Measurements from ENCODE around the gene PCLAF.
A peak's percentile ranks its signal among the peaks of the same experiment; 100 is the strongest.
"Not testable (repeated sequence)": the region's sequence is repeated elsewhere in the genome, so short reads cannot be mapped to it uniquely, and the experiment has no call there.

Gene PCLAF

DNA sequence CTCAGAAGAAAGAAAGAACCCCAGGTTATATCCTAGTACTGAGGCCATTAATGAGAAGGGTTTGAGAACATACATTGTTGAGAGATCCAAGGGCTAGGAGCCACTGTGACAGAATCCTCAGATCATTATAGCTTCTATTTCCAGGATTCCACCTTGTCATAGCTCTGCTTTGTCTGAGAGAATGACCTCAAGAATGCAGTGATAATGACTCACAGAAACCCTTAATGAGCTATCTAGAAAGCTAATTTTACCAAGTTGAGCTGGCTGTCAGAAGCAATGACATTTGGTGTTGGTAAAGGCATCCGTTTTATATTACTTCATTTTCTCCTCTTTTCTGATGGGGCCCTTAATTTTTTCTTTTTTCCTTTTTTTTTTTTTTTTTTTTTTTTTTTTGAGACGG lies 17.3 kb upstream of the PCLAF start:
- H3K9me2 ChIP-seq (ENCODE audit: low read depth, low read length), result no peaks in the 10 kb centered on the region
- H3F3A ChIP-seq (ENCODE audit: insufficient read depth, low read length), result no peaks in the 10 kb centered on the region; the same call in 1 of the 2 replicates
- H3K9ac ChIP-seq (ENCODE audit: low read length), result no peak overlapping the region
- no peaks in the 10 kb centered on the region for H3K9me3 ChIP-seq (ENCODE audit: low read length)
- no peak for TF ChIP-seq EZH2 (IDR thresholded peaks at IDR 0.05; ENCODE audit: borderline replicate concordance, low read length)
- TF ChIP-seq, protein P1, sequence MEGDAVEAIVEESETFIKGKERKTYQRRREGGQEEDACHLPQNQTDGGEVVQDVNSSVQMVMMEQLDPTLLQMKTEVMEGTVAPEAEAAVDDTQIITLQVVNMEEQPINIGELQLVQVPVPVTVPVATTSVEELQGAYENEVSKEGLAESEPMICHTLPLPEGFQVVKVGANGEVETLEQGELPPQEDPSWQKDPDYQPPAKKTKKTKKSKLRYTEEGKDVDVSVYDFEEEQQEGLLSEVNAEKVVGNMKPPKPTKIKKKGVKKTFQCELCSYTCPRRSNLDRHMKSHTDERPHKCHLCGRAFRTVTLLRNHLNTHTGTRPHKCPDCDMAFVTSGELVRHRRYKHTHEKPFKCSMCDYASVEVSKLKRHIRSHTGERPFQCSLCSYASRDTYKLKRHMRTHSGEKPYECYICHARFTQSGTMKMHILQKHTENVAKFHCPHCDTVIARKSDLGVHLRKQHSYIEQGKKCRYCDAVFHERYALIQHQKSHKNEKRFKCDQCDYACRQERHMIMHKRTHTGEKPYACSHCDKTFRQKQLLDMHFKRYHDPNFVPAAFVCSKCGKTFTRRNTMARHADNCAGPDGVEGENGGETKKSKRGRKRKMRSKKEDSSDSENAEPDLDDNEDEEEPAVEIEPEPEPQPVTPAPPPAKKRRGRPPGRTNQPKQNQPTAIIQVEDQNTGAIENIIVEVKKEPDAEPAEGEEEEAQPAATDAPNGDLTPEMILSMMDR (IDR thresholded peaks at IDR 0.05; ENCODE audit: low read length), result no peak
- H3K79me2 ChIP-seq (ENCODE audit: insufficient read depth, low read length), result no peaks in the 10 kb centered on the region
- no peak overlapping the region for H3K4me3 ChIP-seq (ENCODE audit: low read depth, low read length, poor library complexity, severe bottlenecking)
- H3K36me3 ChIP-seq (ENCODE audit: insufficient read depth, low read length), result peaks cover 65% of the 10 kb centered on the region
- H3K27me3 ChIP-seq (ENCODE audit: insufficient read depth, low read length), result no peaks in the 10 kb centered on the region
- H2AFZ ChIP-seq (ENCODE audit: low read length), result no peak overlapping the region
- no peaks in the 10 kb centered on the region for H4K20me1 ChIP-seq (ENCODE audit: insufficient read depth, low read length)
- no peaks in the 10 kb centered on the region for H3K4me1 ChIP-seq (ENCODE audit: insufficient read depth, low read length, severe bottlenecking)
- no peak overlapping the region for H3K27ac ChIP-seq (ENCODE audit: low read depth, low read length, poor library complexity, severe bottlenecking)
- H3K4me2 ChIP-seq (ENCODE audit: low read length), result no peak overlapping the region

DNA sequence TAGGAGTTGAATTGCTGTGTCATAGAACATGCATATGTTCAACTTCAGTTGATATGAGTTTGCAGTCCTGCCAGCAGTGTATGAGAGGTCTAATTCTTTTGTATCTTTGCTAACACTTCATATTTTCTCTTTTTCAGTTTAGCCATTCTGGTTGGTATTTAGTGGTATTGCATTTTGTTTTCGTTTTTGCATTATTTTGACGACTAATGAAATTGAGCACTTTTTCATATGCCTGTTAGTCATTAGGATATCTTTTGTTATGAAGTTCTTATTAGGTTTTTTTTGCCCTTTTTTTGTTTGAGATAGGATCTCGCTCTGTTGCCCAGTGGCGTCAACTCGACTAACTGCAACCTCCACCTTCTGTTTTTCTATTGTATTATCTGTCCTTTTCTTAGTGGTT lies 15.5 kb upstream of the PCLAF start:
- Histone ChIP-seq H2AFZ (ENCODE audit: low read length) (no peak overlapping the region), H3K9ac (ENCODE audit: low read length) (no peak overlapping the region), H3K9me3 (ENCODE audit: low read length) (no peaks in the 10 kb centered on the region), H3F3A (ENCODE audit: insufficient read depth, low read length) (no peaks in the 10 kb centered on the region; the same call in 1 of the 2 replicates), H3K36me3 (ENCODE audit: insufficient read depth, low read length) (peaks cover 54% of the 10 kb centered on the region), H4K20me1 (ENCODE audit: insufficient read depth, low read length) (no peaks in the 10 kb centered on the region), H3K27ac (ENCODE audit: low read depth, low read length, poor library complexity, severe bottlenecking) (no peak overlapping the region), H3K4me3 (ENCODE audit: low read depth, low read length, poor library complexity, severe bottlenecking) (no peak overlapping the region), H3K4me2 (ENCODE audit: low read length) (no peak overlapping the region), H3K27me3 (ENCODE audit: insufficient read depth, low read length) (no peaks in the 10 kb centered on the region), H3K4me1 (ENCODE audit: insufficient read depth, low read length, severe bottlenecking) (no peaks in the 10 kb centered on the region), H3K79me2 (ENCODE audit: insufficient read depth, low read length) (no peaks in the 10 kb centered on the region), H3K9me2 (ENCODE audit: low read depth, low read length) (no peaks in the 10 kb centered on the region)
- TF ChIP-seq, protein P1 (IDR thresholded peaks at IDR 0.05; ENCODE audit: low read length), result no peak
- TF ChIP-seq EZH2 (IDR thresholded peaks at IDR 0.05; ENCODE audit: borderline replicate concordance, low read length), result no peak

DNA sequence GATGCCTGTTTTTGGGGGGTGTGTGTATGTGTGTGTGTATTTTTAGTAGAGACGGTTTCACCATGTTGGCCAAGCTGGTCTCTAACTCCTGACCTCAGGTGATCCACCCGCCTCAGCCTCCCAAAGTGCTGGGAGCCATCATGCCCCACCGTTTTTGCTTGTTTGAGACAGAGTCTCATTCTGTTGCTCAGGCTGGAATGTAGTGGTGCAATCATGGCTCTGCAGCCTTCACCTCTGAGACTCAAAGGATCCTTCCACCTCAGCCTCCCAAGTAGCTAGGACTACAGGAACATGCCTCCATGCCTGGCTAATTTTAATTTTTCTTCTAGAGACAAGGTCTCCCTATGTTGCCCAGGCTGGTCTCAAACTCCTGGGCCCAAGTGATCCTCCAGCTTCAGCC lies 11.2 kb upstream of the PCLAF start:
- H3K9me2 ChIP-seq (ENCODE audit: low read depth, low read length); H3K9me3 ChIP-seq (ENCODE audit: low read length); H4K20me1 ChIP-seq (ENCODE audit: insufficient read depth, low read length); H3K4me3 ChIP-seq (ENCODE audit: low read depth, low read length, poor library complexity, severe bottlenecking); H2AFZ ChIP-seq (ENCODE audit: low read length); H3K27me3 ChIP-seq (ENCODE audit: insufficient read depth, low read length); H3K9ac ChIP-seq (ENCODE audit: low read length); H3F3A ChIP-seq (ENCODE audit: insufficient read depth, low read length); H3K27ac ChIP-seq (ENCODE audit: low read depth, low read length, poor library complexity, severe bottlenecking); H3K4me2 ChIP-seq (ENCODE audit: low read length): not testable (repeated sequence)
- Histone ChIP-seq H3K36me3 (ENCODE audit: insufficient read depth, low read length) (peaks cover 25% of the 10 kb centered on the region), H3K79me2 (ENCODE audit: insufficient read depth, low read length) (peaks cover 10% of the 10 kb centered on the region; the same call in 1 of the 2 replicates), H3K4me1 (ENCODE audit: insufficient read depth, low read length, severe bottlenecking) (peaks cover 15% of the 10 kb centered on the region)

DNA sequence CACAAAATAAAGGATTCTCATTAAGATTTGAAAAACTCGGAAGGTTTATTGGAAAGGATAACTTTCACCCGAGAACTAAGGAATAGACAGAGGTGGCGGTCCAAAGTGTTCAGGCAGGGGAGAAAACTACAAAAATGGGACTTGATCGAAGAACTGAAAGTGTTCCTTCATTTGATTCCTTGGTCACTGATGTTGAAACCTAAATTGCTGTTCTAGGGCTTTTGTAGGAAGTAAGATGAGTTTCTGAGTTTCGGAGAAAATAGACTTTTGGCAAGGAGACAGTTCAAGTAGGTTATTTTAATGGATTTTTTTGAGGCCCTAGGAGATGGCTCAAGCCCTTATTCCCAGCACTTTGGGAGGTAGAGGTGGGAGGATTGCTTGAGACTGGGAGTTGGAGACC lies 7.8 kb upstream of the PCLAF start:
- H3K27ac ChIP-seq (ENCODE audit: low read depth, low read length, poor library complexity, severe bottlenecking), result no peak overlapping the region
- H3K9ac ChIP-seq (ENCODE audit: low read length), result no peak overlapping the region
- no peak for TF ChIP-seq EZH2 (IDR thresholded peaks at IDR 0.05; ENCODE audit: borderline replicate concordance, low read length)
- H4K20me1 ChIP-seq (ENCODE audit: insufficient read depth, low read length), result no peaks in the 10 kb centered on the region
- peaks cover 19% of the 10 kb centered on the region for H3K4me1 ChIP-seq (ENCODE audit: insufficient read depth, low read length, severe bottlenecking)
- peak overlapping the region; percentile 68 for H3K4me2 ChIP-seq (ENCODE audit: low read length)
- H3K9me3 ChIP-seq (ENCODE audit: low read length), result no peaks in the 10 kb centered on the region
- H3F3A ChIP-seq (ENCODE audit: insufficient read depth, low read length), result no peaks in the 10 kb centered on the region; the same call in 1 of the 2 replicates
- H3K27me3 ChIP-seq (ENCODE audit: insufficient read depth, low read length), result no peaks in the 10 kb centered on the region
- no peak overlapping the region for H2AFZ ChIP-seq (ENCODE audit: low read length)
- peak overlapping the region; percentile 92 for H3K4me3 ChIP-seq (ENCODE audit: low read depth, low read length, poor library complexity, severe bottlenecking)
- no peaks in the 10 kb centered on the region for H3K36me3 ChIP-seq (ENCODE audit: insufficient read depth, low read length)
- no peaks in the 10 kb centered on the region for H3K9me2 ChIP-seq (ENCODE audit: low read depth, low read length)
- H3K79me2 ChIP-seq (ENCODE audit: insufficient read depth, low read length), result peaks cover 10% of the 10 kb centered on the region; the same call in 1 of the 2 replicates

Data from OCI-LY1 (cell line).